Natural killer cell (primary cell): ENCODE measurements around the gene ABCB10. TPM values are rescaled to one million over a fixed set of nuclear protein-coding genes. Genes with fewer than 3 reads are reported as not detected.

Experiments used
- ATAC-seq, 3 donors: fragments of 150-1000 bp in 2 of 3; fragments of 200-7000 bp in 1 of 3; cut with Tn5 transposase; 1 replicate in 1 of 3; 2 replicates in 2 of 3; pipeline ENCODE4 v1.10.0; 2021; ENCODE audit warnings: mild to moderate bottlenecking in 2 of 3, moderate library complexity in 2 of 3
- DNase-seq, 2 donors: peaks; one replicate each; pipeline versions ENCODE4 v3.0.0 to v3.0.0-alpha.2; 2013 to 2021; ENCODE audit warnings: mixed read lengths in 1 of 2
- H3K27ac ChIP-seq: one replicate; pipeline ENCODE4 v1.5.1; 2013; ENCODE audit warnings: mild to moderate bottlenecking, low read length
- H3K27me3 ChIP-seq: one replicate; pipeline ENCODE4 v1.6.1; 2013; ENCODE audit warnings: low read length; ENCODE audit not compliant: control insufficient read depth, insufficient read depth
- H3K36me3 ChIP-seq: one replicate; pipeline ENCODE4 v1.6.1; 2013; ENCODE audit warnings: low read length; ENCODE audit not compliant: control insufficient read depth, insufficient read depth
- H3K4me1 ChIP-seq: one replicate; pipeline ENCODE4 v1.6.1; 2013; ENCODE audit warnings: low read length; ENCODE audit not compliant: control insufficient read depth, insufficient read depth
- H3K4me3 ChIP-seq: one replicate; pipeline ENCODE4 v1.5.1; 2013; ENCODE audit warnings: low read length
- H3K9me3 ChIP-seq: one replicate; pipeline ENCODE4 v1.6.1; 2013; ENCODE audit warnings: low read length; ENCODE audit not compliant: control insufficient read depth, insufficient read depth
- H3K27ac Mint-ChIP-seq, 2 donors: one replicate each; pipeline ENCODE4 v1.8.0; 2022; ENCODE audit warnings: mild to moderate bottlenecking in 2 of 2, mixed read lengths in 2 of 2, moderate library complexity in 1 of 2
- H3K27me3 Mint-ChIP-seq, 2 donors: one replicate each; pipeline ENCODE4 v1.8.0; 2022; ENCODE audit warnings: low read depth in 2 of 2, mixed read lengths in 2 of 2
- H3K36me3 Mint-ChIP-seq: one replicate; pipeline ENCODE4 v1.8.0; 2022; ENCODE audit warnings: mixed read lengths
- H3K4me1 Mint-ChIP-seq, 2 donors: one replicate each; pipeline ENCODE4 v1.8.0; 2022; ENCODE audit warnings: mixed read lengths in 2 of 2
- H3K4me3 Mint-ChIP-seq: one replicate; pipeline ENCODE4 v1.8.0; 2022; ENCODE audit warnings: mild to moderate bottlenecking, moderate library complexity, mixed read lengths
- H3K9me3 Mint-ChIP-seq, 2 donors: one replicate each; pipeline ENCODE4 v1.8.0; 2022; ENCODE audit warnings: mixed read lengths in 2 of 2
- CTCF ChIP-seq: fragments of 200-600 bp; IDR thresholded peaks from one replicate; pipeline ENCODE4 v1.8.0; 2022; ENCODE audit warnings: antibody characterized with exemption
- whole genome bisulfite sequencing: methylation state at CpG from one replicate; pipeline ENCODE4 v1.1.7; 2013; ENCODE audit warnings: missing lambda C conversion rate; ENCODE audit not compliant: insufficient coverage; 5-methylcytosine and 5-hydroxymethylcytosine counted together
- intact Hi-C: fragments of 100-400 bp; cut with micrococcal nuclease; formaldehyde crosslinking; loops from one replicate; pipeline ENCODE4 v1.14.2; 2022
- total RNA-seq, 4 donors: library from RNA; stranded (reverse); fragments of 120-200 nt in 1 of 4; gene quantifications; one replicate each; pipeline versions ENCODE4 v1.2.3 to v1.2.4, GENCODE V29; 2013 to 2022

The ABCB10 gene
- total RNA-seq, 3 donors from 2014 or later (not counting 1 experiment from before 2014, with no cell fraction given): 22.0 to 23.3 (median 22.0) TPM

GRCh38 chr1:229600229-229600628, 41.7 kb upstream of the ABCB10 start:
- Histone ChIP-seq H3K27ac (no peak overlapping the region), H3K36me3 (peaks cover 24% of the 10 kb centered on the region), H3K27me3 (no peaks in the 10 kb centered on the region), H3K9me3 (no peaks in the 10 kb centered on the region), H3K4me3 (no peak overlapping the region), H3K4me1 (no peaks in the 10 kb centered on the region)
- peaks cover 16 to 24% of the 10 kb centered on the region in 2 donors for H3K4me1 Mint-ChIP-seq
- no peaks in the 10 kb centered on the region for H3K27me3 Mint-ChIP-seq
- WGBS: 95% methylated on average over 4 of the region's 5 CpGs
- no peak for TF ChIP-seq CTCF
- H3K27ac Mint-ChIP-seq: no peak overlapping the region
- ATAC-seq (no peak), DNase-seq (no peak)
- H3K4me3 Mint-ChIP-seq: no peak overlapping the region
- H3K9me3 Mint-ChIP-seq: no peaks in the 10 kb centered on the region
- peaks cover 6% of the 10 kb centered on the region for H3K36me3 Mint-ChIP-seq
- intact Hi-C loops: no loop called here

GRCh38 chr1:229599218-229599954, 40.9 kb upstream of the ABCB10 start:
- 100% methylated on average over 3 of the region's 3 CpGs for WGBS
- TF ChIP-seq CTCF: no peak
- ATAC-seq (no peak), DNase-seq (no peak)
- no peak overlapping the region for H3K4me3 Mint-ChIP-seq
- no peak overlapping the region for H3K27ac Mint-ChIP-seq
- H3K4me1 Mint-ChIP-seq: peaks cover 16 to 24% of the 10 kb centered on the region in 2 donors
- no peaks in the 10 kb centered on the region for H3K4me1 ChIP-seq
- H3K27me3 ChIP-seq: no peaks in the 10 kb centered on the region
- H3K9me3 Mint-ChIP-seq: no peaks in the 10 kb centered on the region
- intact Hi-C loops: no loop called here
- H3K4me3 ChIP-seq: no peak overlapping the region
- H3K36me3 Mint-ChIP-seq: peaks cover 6% of the 10 kb centered on the region
- no peaks in the 10 kb centered on the region for H3K27me3 Mint-ChIP-seq
- no peaks in the 10 kb centered on the region for H3K9me3 ChIP-seq
- peaks cover 27% of the 10 kb centered on the region for H3K36me3 ChIP-seq
- no peak overlapping the region for H3K27ac ChIP-seq

DNA sequence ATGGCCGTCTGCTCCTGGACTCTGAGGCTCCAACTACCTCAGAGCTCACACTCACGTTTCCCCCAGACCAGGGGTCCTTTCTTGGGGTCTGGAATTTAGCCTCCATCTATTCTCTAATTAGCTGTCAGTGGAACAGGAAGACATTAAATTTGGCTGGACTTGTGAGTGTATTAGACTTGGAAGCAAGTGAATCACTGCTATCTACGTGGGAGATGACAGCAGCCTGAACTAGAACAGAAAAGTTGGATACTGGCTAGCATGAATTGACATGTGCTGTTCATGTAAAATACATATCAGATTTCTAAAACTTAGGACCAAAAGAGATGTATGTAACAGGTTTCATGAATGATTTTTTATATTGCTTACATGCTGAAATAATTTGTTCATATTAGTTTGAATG, 39.4 kb upstream of the ABCB10 start:
- Histone ChIP-seq H3K27me3 (no peaks in the 10 kb centered on the region), H3K9me3 (no peaks in the 10 kb centered on the region), H3K36me3 (peaks cover 37% of the 10 kb centered on the region), H3K4me1 (no peaks in the 10 kb centered on the region), H3K4me3 (no peak overlapping the region), H3K27ac (no peak overlapping the region)
- H3K4me1 Mint-ChIP-seq: peaks cover 16 to 24% of the 10 kb centered on the region in 2 donors
- H3K9me3 Mint-ChIP-seq: no peaks in the 10 kb centered on the region
- no peak for TF ChIP-seq CTCF
- intact Hi-C loops: no loop called here
- no peak for DNase-seq
- no peak overlapping the region for H3K4me3 Mint-ChIP-seq
- ATAC-seq: no peak
- H3K27me3 Mint-ChIP-seq: no peaks in the 10 kb centered on the region
- H3K36me3 Mint-ChIP-seq: peaks cover 6% of the 10 kb centered on the region
- 91% methylated on average over 3 of the region's 3 CpGs for WGBS
- no peak overlapping the region for H3K27ac Mint-ChIP-seq
